Measurements from ENCODE around the gene FOXN1. TPM values are rescaled to one million over a fixed set of nuclear protein-coding genes. Genes with fewer than 3 reads are reported as not detected.

FOXN1 gene
- total and polyA plus RNA-seq, 2 of the 13 experiments (the other 11 are each of a cell fraction or from before 2014, with no cell fraction given): 0.01 TPM; not detected in 1

- peak; percentile 81 for FAIRE-seq
- TSS peak; percentile 46 for BruUV-seq (replicated peaks)
- intact Hi-C loops (cut with micrococcal nuclease; ENCODE audit: unreplicated experiment): no loop called here
- TF ChIP-seq SAFB2 (CRISPR knock-in tag; IDR thresholded peaks at IDR 0.05; ENCODE audit: borderline replicate concordance, low read depth): no peak
- peak; percentile 92 for TF ChIP-seq YY1 (IDR thresholded peaks at IDR 0.05; ENCODE audit: insufficient read depth, insufficient replicate concordance, low read depth, low read length)
- TF ChIP-seq ZNF441 (CRISPR knock-in tag; IDR thresholded peaks at IDR 0.05; ENCODE audit: borderline replicate concordance): no peak
- no peak for TF ChIP-seq RFX3 (CRISPR knock-in tag; IDR thresholded peaks at IDR 0.05)
- TF ChIP-seq, protein P1, sequence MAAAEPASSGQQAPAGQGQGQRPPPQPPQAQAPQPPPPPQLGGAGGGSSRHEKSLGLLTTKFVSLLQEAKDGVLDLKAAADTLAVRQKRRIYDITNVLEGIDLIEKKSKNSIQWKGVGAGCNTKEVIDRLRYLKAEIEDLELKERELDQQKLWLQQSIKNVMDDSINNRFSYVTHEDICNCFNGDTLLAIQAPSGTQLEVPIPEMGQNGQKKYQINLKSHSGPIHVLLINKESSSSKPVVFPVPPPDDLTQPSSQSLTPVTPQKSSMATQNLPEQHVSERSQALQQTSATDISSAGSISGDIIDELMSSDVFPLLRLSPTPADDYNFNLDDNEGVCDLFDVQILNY (CRISPR knock-in tag; conservative IDR thresholded peaks at IDR 0.05): no peak
- no peak for TF ChIP-seq ZNF282 (IDR thresholded peaks at IDR 0.05; ENCODE audit: partially characterized antibody)
- no peak for TF ChIP-seq PAXIP1 (CRISPR knock-in tag; conservative IDR thresholded peaks at IDR 0.05)
- peak; percentile 36; the same call in 1 of the 2 replicates for TF ChIP-seq MTERF4 (CRISPR knock-in tag; IDR thresholded peaks at IDR 0.05)
- no peak for TF ChIP-seq SCMH1 (CRISPR knock-in tag; IDR thresholded peaks at IDR 0.05; ENCODE audit: borderline replicate concordance)
- TF ChIP-seq ZNF274 (CRISPR knock-in tag; IDR thresholded peaks at IDR 0.05): no peak
- TF ChIP-seq CEBPG (CRISPR knock-in tag; IDR thresholded peaks at IDR 0.05): no peak
- no peak for TF ChIP-seq MIER2 (CRISPR knock-in tag; IDR thresholded peaks at IDR 0.05)
- 0 out of 2 replicates have a peak, but pooled peaks have one; percentile 41 for TF ChIP-seq REPIN1 (CRISPR knock-in tag; IDR thresholded peaks at IDR 0.05; ENCODE audit: borderline replicate concordance, low read depth)
- peak; percentile 35; the same call in 1 of the 2 replicates for TF ChIP-seq TARDBP (CRISPR knock-in tag; IDR thresholded peaks at IDR 0.05)
- TF ChIP-seq, protein P2, sequence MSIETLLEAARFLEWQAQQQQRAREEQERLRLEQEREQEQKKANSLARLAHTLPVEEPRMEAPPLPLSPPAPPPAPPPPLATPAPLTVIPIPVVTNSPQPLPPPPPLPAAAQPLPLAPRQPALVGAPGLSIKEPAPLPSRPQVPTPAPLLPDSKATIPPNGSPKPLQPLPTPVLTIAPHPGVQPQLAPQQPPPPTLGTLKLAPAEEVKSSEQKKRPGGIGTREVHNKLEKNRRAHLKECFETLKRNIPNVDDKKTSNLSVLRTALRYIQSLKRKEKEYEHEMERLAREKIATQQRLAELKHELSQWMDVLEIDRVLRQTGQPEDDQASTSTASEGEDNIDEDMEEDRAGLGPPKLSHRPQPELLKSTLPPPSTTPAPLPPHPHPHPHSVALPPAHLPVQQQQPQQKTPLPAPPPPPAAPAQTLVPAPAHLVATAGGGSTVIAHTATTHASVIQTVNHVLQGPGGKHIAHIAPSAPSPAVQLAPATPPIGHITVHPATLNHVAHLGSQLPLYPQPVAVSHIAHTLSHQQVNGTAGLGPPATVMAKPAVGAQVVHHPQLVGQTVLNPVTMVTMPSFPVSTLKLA (IDR thresholded peaks at IDR 0.05): no peak
- TF ChIP-seq ZNF460 (CRISPR knock-in tag; IDR thresholded peaks at IDR 0.05; ENCODE audit: borderline replicate concordance): no peak
Measured at GRCh38 chr17:28571361-28572122, 65.4 kb downstream of the FOXN1 start, which contains the start of gene PIGS. PIGS (minus strand) TSS chr17:28571524; CDS start chr17:28571496, 28 bp downstream.

More at GRCh38 chr17:28571361-28572122, 65.4 kb downstream of the FOXN1 start, which contains the start of gene PIGS:
- Histone ChIP-seq H3K36me3 (replicated peaks in 1 of 2; ENCODE audit: control insufficient read depth in 1 of 2, insufficient read depth in 2 of 2, low read length in 2 of 2) (peaks cover 0 to 11% of the 10 kb centered on the region in 2 experiments; a peak in 4 of 5 replicates), H3K27ac (ENCODE audit: extremely low read length, insufficient read depth, low read length) (peak within 1 kb of the TSS; percentile 67), H3K79me2 (ENCODE audit: insufficient read depth, low read length) (peaks cover 18% of the 10 kb centered on the region), H2AFZ (ENCODE audit: low read length) (peak within 1 kb of the TSS; percentile 32), H3K4me3 (replicated peaks in 1 of 3; ENCODE audit: insufficient read depth in 1 of 3, low read depth in 2 of 3, low read length in 3 of 3) (peak within 1 kb of the TSS; percentile 85 to 95 (median 92)), H3K27me3 (ENCODE audit: control insufficient read depth in 1 of 2, insufficient read depth in 2 of 2, low read length in 2 of 2) (no peaks in the 10 kb centered on the region), H3K9me3 (ENCODE audit: low read length) (no peaks in the 10 kb centered on the region), H3K4me1 (ENCODE audit: insufficient read depth, low read length) (peaks cover 54% of the 10 kb centered on the region), H3K4me2 (ENCODE audit: low read depth, low read length) (peak within 1 kb of the TSS; percentile 94), H4K20me1 (ENCODE audit: insufficient read depth, low read length) (no peaks in the 10 kb centered on the region), H3K9ac (ENCODE audit: insufficient read depth, low read depth, low read length) (peak within 1 kb of the TSS; percentile 72)
- ChIA-PET CTCF (ENCODE audit: low intra/inter-chr PET ratio, low total read pairs) (no interaction called here), POLR2A (interaction anchor here (0.7 to 1.9 kb wide), 13 partner anchors 9 to 165 kb away, joined by 3 to 9 read pairs (median 3); partner anchors contain the start of genes BLTP2, RPL23A, SLC46A1 and UNC119)
- in situ Hi-C loops (cut with HindIII; ENCODE audit: extremely low pct_ligation_motif_present, low pct_unique_long_range_greater_than_20kb): loop anchor here (5.0 kb wide), 1 partner anchor 51 kb away; no protein-coding TSS in a partner anchor
- 2% methylated on average over 10 of the region's 49 CpGs for WGBS (ENCODE audit: low lambda C conversion rate)
- DNase-seq (ENCODE audit: low spot score): peak; percentile 87
- peak; percentile 96 for ATAC-seq

All from HepG2 (cell line).